ENCODE measurements around the gene UBE2D4.

The UBE2D4 gene

GRCh38 chr7:43921423-43921822 lies 4.8 kb upstream of the UBE2D4 start:
- Histone ChIP-seq H3K9me3 (ENCODE audit: insufficient read depth, low read depth, low read length) (peaks cover 5% of the 10 kb centered on the region; the same call in 1 of the 2 replicates), H3K27me3 (ENCODE audit: insufficient read depth, low read length) (peaks cover 19% of the 10 kb centered on the region), H3K9ac (ENCODE audit: low read depth, low read length) (no peak overlapping the region), H3K27ac (ENCODE audit: low read depth, low read length) (no peak overlapping the region), H3K4me1 (ENCODE audit: insufficient read depth, low read length) (0 out of 2 replicates have a peak, but pooled peaks cover 3% of the 10 kb centered on the region), H3K4me3 (ENCODE audit: low read length) (no peak overlapping the region), H3K36me3 (ENCODE audit: insufficient read depth, low read length) (no peaks in the 10 kb centered on the region)
- WGBS, result 100% methylated on average over 2 of the region's 2 CpGs

GRCh38 chr7:43922726-43923125 lies 3.5 kb upstream of the UBE2D4 start:
- H3K27ac ChIP-seq (ENCODE audit: low read depth, low read length), result no peak overlapping the region
- no peaks in the 10 kb centered on the region for H3K9me3 ChIP-seq (ENCODE audit: insufficient read depth, low read depth, low read length)
- peaks cover 6% of the 10 kb centered on the region; the same call in 1 of the 2 replicates for H3K4me1 ChIP-seq (ENCODE audit: insufficient read depth, low read length)
- H3K36me3 ChIP-seq (ENCODE audit: insufficient read depth, low read length), result no peaks in the 10 kb centered on the region
- no peak overlapping the region for H3K4me3 ChIP-seq (ENCODE audit: low read length)
- H3K9ac ChIP-seq (ENCODE audit: low read depth, low read length), result no peak overlapping the region
- WGBS, result 93% methylated on average over 4 of the region's 4 CpGs
- peaks cover 31% of the 10 kb centered on the region for H3K27me3 ChIP-seq (ENCODE audit: insufficient read depth, low read length)

GRCh38 chr7:43926798-43927123 lies 525 bp downstream of the UBE2D4 start:
- H3K9me3 ChIP-seq (ENCODE audit: insufficient read depth, low read depth, low read length), result no peaks in the 10 kb centered on the region
- peaks cover 31% of the 10 kb centered on the region for H3K27me3 ChIP-seq (ENCODE audit: insufficient read depth, low read length)
- H3K4me3 ChIP-seq (ENCODE audit: low read length), result peak overlapping the region; percentile 65
- H3K36me3 ChIP-seq (ENCODE audit: insufficient read depth, low read length), result no peaks in the 10 kb centered on the region
- no peak overlapping the region for H3K27ac ChIP-seq (ENCODE audit: low read depth, low read length)
- WGBS, result 12% methylated on average over 6 of the region's 6 CpGs
- H3K9ac ChIP-seq (ENCODE audit: low read depth, low read length), result no peak overlapping the region
- peaks cover 6% of the 10 kb centered on the region; the same call in 1 of the 2 replicates for H3K4me1 ChIP-seq (ENCODE audit: insufficient read depth, low read length)

GRCh38 chr7:43927810-43928209 lies 1.6 kb downstream of the UBE2D4 start:
- peaks cover 31% of the 10 kb centered on the region for H3K27me3 ChIP-seq (ENCODE audit: insufficient read depth, low read length)
- H3K4me1 ChIP-seq (ENCODE audit: insufficient read depth, low read length), result peaks cover 6% of the 10 kb centered on the region; the same call in 1 of the 2 replicates
- H3K36me3 ChIP-seq (ENCODE audit: insufficient read depth, low read length), result no peaks in the 10 kb centered on the region

GRCh38 chr7:43929529-43930457 lies 3.6 kb downstream of the UBE2D4 start:
- 87% methylated on average over 5 of the region's 5 CpGs for WGBS
- peaks cover 26% of the 10 kb centered on the region for H3K27me3 ChIP-seq (ENCODE audit: insufficient read depth, low read length)
- peaks cover 6% of the 10 kb centered on the region; the same call in 1 of the 2 replicates for H3K4me1 ChIP-seq (ENCODE audit: insufficient read depth, low read length)
- H3K27ac ChIP-seq (ENCODE audit: low read depth, low read length), result no peak overlapping the region
- no peak overlapping the region for H3K4me3 ChIP-seq (ENCODE audit: low read length)
- no peak overlapping the region for H3K9ac ChIP-seq (ENCODE audit: low read depth, low read length)
- no peaks in the 10 kb centered on the region for H3K9me3 ChIP-seq (ENCODE audit: insufficient read depth, low read depth, low read length)
- no peaks in the 10 kb centered on the region for H3K36me3 ChIP-seq (ENCODE audit: insufficient read depth, low read length)

More at GRCh38 chr7:43927810-43928209, 1.6 kb downstream of the UBE2D4 start:
- WGBS, result 92% methylated on average over 4 of the region's 4 CpGs
- Histone ChIP-seq H3K27ac (ENCODE audit: low read depth, low read length) (no peak overlapping the region), H3K4me3 (ENCODE audit: low read length) (no peak overlapping the region), H3K9ac (ENCODE audit: low read depth, low read length) (no peak overlapping the region), H3K9me3 (ENCODE audit: insufficient read depth, low read depth, low read length) (no peaks in the 10 kb centered on the region)

- WGBS, result 92% methylated on average over 6 of the region's 7 CpGs
- H3K9ac ChIP-seq (ENCODE audit: low read depth, low read length), result no peak overlapping the region
- peaks cover 13% of the 10 kb centered on the region for H3K27me3 ChIP-seq (ENCODE audit: insufficient read depth, low read length)
- H3K36me3 ChIP-seq (ENCODE audit: insufficient read depth, low read length), result no peaks in the 10 kb centered on the region
- no peak overlapping the region for H3K27ac ChIP-seq (ENCODE audit: low read depth, low read length)
- H3K4me1 ChIP-seq (ENCODE audit: insufficient read depth, low read length), result peaks cover 4% of the 10 kb centered on the region; the same call in 1 of the 2 replicates
- H3K9me3 ChIP-seq (ENCODE audit: insufficient read depth, low read depth, low read length), result no peaks in the 10 kb centered on the region
- H3K4me3 ChIP-seq (ENCODE audit: low read length), result no peak overlapping the region
These were observed 5.1 kb downstream of the UBE2D4 start for GRCh38 chr7:43931346-43931745.

- 91% methylated on average over 3 of the region's 3 CpGs for WGBS
- Histone ChIP-seq H3K4me3 (ENCODE audit: low read length) (no peak overlapping the region), H3K9me3 (ENCODE audit: insufficient read depth, low read depth, low read length) (no peaks in the 10 kb centered on the region)
These were observed 7.8 kb downstream of the UBE2D4 start for GRCh38 chr7:43933902-43934560.

DNA sequence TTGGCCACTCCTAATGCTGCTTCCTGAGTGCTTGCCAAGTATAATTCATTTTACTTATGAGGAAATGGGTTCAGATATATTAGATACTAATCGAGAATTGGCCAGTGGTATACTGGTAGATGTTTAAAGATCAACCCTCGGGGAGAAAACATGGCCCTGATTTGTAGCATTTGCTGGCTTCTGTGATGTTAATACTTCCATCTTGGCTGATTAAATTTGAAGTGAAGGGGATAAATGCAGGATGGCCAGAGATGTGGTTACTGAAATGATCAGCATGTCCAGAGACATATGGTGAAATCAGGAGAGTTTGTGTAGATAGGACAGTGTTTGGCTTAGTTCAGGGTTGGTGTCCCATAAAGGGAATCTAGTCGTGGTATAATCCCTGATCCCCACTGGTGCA lies 11.2 kb downstream of the UBE2D4 start:
- H3K27ac ChIP-seq (ENCODE audit: low read depth, low read length), result no peak overlapping the region

More at GRCh38 chr7:43933902-43934560, 7.8 kb downstream of the UBE2D4 start:
- H3K36me3 ChIP-seq (ENCODE audit: insufficient read depth, low read length), result no peaks in the 10 kb centered on the region
- no peaks in the 10 kb centered on the region for H3K27me3 ChIP-seq (ENCODE audit: insufficient read depth, low read length)
- H3K27ac ChIP-seq (ENCODE audit: low read depth, low read length), result no peak overlapping the region
- H3K4me1 ChIP-seq (ENCODE audit: insufficient read depth, low read length), result no peaks in the 10 kb centered on the region
- no peak overlapping the region for H3K9ac ChIP-seq (ENCODE audit: low read depth, low read length)

DNA sequence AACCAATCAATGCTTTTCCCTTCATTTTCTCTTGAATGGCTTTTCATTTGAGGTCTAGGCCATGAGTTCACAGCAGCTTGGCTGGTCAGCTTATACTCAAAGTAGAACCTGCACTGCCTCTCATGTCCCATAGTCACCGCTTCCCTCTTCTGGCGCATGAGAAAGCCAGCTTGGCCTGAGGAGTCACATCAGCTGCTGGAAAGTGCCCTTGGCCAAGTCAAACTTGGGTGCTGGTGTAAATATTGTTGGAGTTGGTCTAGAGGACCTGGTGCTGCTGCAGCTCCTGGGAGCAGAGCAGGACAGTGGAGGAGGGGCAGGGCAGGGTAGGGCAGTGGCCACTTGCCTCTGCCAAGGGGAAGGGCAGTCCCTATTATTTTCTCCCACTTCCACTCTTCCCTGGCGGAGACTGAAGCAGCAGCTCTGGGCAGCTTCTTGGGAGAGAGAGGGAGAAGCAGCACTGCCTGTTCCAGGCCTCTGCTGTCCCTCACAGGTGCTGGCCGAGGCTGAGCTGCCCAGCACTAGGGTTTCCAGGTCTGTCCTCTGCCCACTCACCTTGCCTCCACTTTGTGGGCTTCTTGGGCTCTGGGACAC lies 12.8 kb downstream of the UBE2D4 start:
- Histone ChIP-seq H3K4me3 (ENCODE audit: low read length) (no peak overlapping the region), H3K4me1 (ENCODE audit: insufficient read depth, low read length) (no peaks in the 10 kb centered on the region), H3K27me3 (ENCODE audit: insufficient read depth, low read length) (no peaks in the 10 kb centered on the region), H3K36me3 (ENCODE audit: insufficient read depth, low read length) (no peaks in the 10 kb centered on the region), H3K27ac (ENCODE audit: low read depth, low read length) (no peak overlapping the region), H3K9me3 (ENCODE audit: insufficient read depth, low read depth, low read length) (no peaks in the 10 kb centered on the region), H3K9ac (ENCODE audit: low read depth, low read length) (no peak overlapping the region)
- WGBS, result 95% methylated on average over 4 of the region's 4 CpGs

More for the DNA sequence above, 11.2 kb downstream of the UBE2D4 start:
- H3K9me3 ChIP-seq (ENCODE audit: insufficient read depth, low read depth, low read length), result no peaks in the 10 kb centered on the region
- no peaks in the 10 kb centered on the region for H3K4me1 ChIP-seq (ENCODE audit: insufficient read depth, low read length)
- H3K27me3 ChIP-seq (ENCODE audit: insufficient read depth, low read length), result no peaks in the 10 kb centered on the region
- no peaks in the 10 kb centered on the region for H3K36me3 ChIP-seq (ENCODE audit: insufficient read depth, low read length)
- H3K4me3 ChIP-seq (ENCODE audit: low read length), result no peak overlapping the region
- 87% methylated on average over 3 of the region's 3 CpGs for WGBS
- H3K9ac ChIP-seq (ENCODE audit: low read depth, low read length), result no peak overlapping the region

DNA sequence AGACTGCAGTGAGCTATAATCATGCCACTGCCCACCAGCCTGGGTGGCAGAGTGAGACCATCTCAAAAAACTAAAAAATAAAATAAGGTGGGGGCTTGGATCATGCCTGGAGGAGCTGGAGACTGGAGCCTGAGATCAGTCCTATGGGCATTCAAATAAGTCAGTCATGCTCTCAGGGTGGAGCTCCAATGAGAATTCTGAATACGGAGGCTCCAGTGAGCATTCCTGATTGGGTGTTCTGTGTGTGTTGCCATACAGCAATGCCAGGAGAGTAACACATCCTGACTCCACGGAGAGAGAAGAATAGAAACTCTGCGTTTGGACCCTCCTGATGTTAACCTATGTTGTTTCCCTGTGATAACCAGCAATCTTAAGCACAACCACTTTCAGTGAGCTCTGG lies 16.0 kb downstream of the UBE2D4 start:
- H3K27ac ChIP-seq (ENCODE audit: low read depth, low read length), result no peak overlapping the region
- no peaks in the 10 kb centered on the region for H3K4me1 ChIP-seq (ENCODE audit: insufficient read depth, low read length)
- no peaks in the 10 kb centered on the region for H3K9me3 ChIP-seq (ENCODE audit: insufficient read depth, low read depth, low read length)
- H3K36me3 ChIP-seq (ENCODE audit: insufficient read depth, low read length), result no peaks in the 10 kb centered on the region
- no peak overlapping the region for H3K9ac ChIP-seq (ENCODE audit: low read depth, low read length)
- H3K27me3 ChIP-seq (ENCODE audit: insufficient read depth, low read length), result no peaks in the 10 kb centered on the region
- WGBS, result 64% methylated on average over 3 of the region's 3 CpGs
- H3K4me3 ChIP-seq (ENCODE audit: low read length), result no peak overlapping the region

DNA sequence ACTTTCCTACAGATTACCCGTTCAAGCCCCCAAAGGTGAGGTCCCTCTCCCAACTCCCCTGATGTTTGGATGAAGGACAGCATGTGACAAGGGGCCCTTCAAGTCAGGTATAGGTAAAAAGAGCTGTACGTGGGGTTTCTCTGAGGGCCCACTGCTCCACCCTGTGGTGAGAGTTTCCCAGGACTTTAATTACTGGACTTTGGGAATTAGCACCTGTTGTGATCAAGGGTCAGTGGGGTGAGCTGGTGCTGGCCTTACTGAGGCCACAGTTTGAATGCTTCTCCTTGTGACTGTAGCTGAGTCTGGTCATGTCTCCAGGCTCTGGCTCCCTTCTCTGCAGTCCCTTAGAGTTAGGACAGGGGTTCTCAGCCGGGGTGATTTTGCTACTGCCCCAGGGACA lies 16.8 kb downstream of the UBE2D4 start:
- Histone ChIP-seq H3K27ac (ENCODE audit: low read depth, low read length) (no peak overlapping the region), H3K27me3 (ENCODE audit: insufficient read depth, low read length) (no peaks in the 10 kb centered on the region), H3K4me1 (ENCODE audit: insufficient read depth, low read length) (no peaks in the 10 kb centered on the region), H3K4me3 (ENCODE audit: low read length) (no peak overlapping the region), H3K9me3 (ENCODE audit: insufficient read depth, low read depth, low read length) (no peaks in the 10 kb centered on the region), H3K9ac (ENCODE audit: low read depth, low read length) (no peak overlapping the region), H3K36me3 (ENCODE audit: insufficient read depth, low read length) (no peaks in the 10 kb centered on the region)
- WGBS, result 61% methylated on average over 3 of the region's 3 CpGs
